ENCODE results near the gene CRABP2.

GRCh38 chr1:156694690-156694962, 10.8 kb downstream of the CRABP2 start:
- TF ChIP-seq CTCF (conservative IDR thresholded peaks at IDR 0.05; ENCODE audit: low read depth in 2 of 2) (no peak), POLR2AphosphoS5 (IDR thresholded peaks at IDR 0.05; ENCODE audit: low read depth) (no peak), EZH2phosphoT487 (IDR thresholded peaks at IDR 0.05; ENCODE audit: unreplicated experiment) (no peak), EZH2 (IDR thresholded peaks at IDR 0.05; ENCODE audit: low read depth, unreplicated experiment) (no peak), CREB1 (CRISPR knock-in tag; IDR thresholded peaks at IDR 0.05; ENCODE audit: low read depth) (no peak), STAT1 (IDR thresholded peaks at IDR 0.05; ENCODE audit: unreplicated experiment) (no peak), REST (IDR thresholded peaks at IDR 0.05; ENCODE audit: unreplicated experiment) (no peak), NANOG (IDR thresholded peaks at IDR 0.05; ENCODE audit: borderline replicate concordance) (no peak), ZNF462 (CRISPR knock-in tag; IDR thresholded peaks at IDR 0.05) (no peak)
